H1 (cell line): Measurements from ENCODE around the gene CFB. TPM values are rescaled to one million over a fixed set of nuclear protein-coding genes. Genes with fewer than 3 reads are reported as not detected.
"Not testable (repeated sequence)": the region's sequence is repeated elsewhere in the genome, so short reads cannot be mapped to it uniquely, and the experiment has no call there.

Experiments used
- CTCF ChIA-PET: fragments of 300-600 bp; sonication (Branson Sonifier 250); formaldehyde crosslinking; loops from one replicate; lab custom pipeline; 2021; ENCODE audit not compliant: partially characterized antibody; lab: Charles Lee
- POLR2A ChIA-PET: fragments of 300-600 bp; sonication (Branson Sonifier 250); formaldehyde crosslinking; loops from one replicate; lab custom pipeline; 2021; ENCODE audit warnings: inconsistent platforms; ENCODE audit not compliant: partially characterized antibody; lab: Charles Lee
- DNase-seq, 2 experiments: peaks; one replicate each; pipeline versions ENCODE4 v3.0.0 to v3.0.0-alpha.2; 2010 to 2022; ENCODE audit warnings: low spot score in 2 of 2, low read depth in 1 of 2, mixed read lengths in 1 of 2
- FAIRE-seq: peaks from 2 replicates; lab custom pipeline; 2011; peaks lifted over from hg19 to GRCh38; lab: Jason Lieb, UNC
- H2AFZ ChIP-seq: 2 replicates; pipeline ENCODE4 v1.8.1; 2012; ENCODE audit warnings: low read length, inconsistent platforms
- H2AK5ac ChIP-seq: 2 replicates; pipeline ENCODE4 v1.6.1; 2013; ENCODE audit warnings: low read depth, low read length
- H2BK120ac ChIP-seq: replicated peaks from 2 replicates; pipeline ENCODE3; 2013; ENCODE audit warnings: low read depth, low read length, inconsistent platforms
- H2BK12ac ChIP-seq: 2 replicates; pipeline ENCODE4 v1.6.1; 2013; ENCODE audit warnings: low read depth, low read length
- H2BK15ac ChIP-seq: 2 replicates; pipeline ENCODE4 v1.6.1; 2013; ENCODE audit warnings: low read length
- H2BK20ac ChIP-seq: 2 replicates; pipeline ENCODE4 v1.6.1; 2013; ENCODE audit warnings: low read length
- H2BK5ac ChIP-seq: 2 replicates; pipeline ENCODE4 v1.6.1; 2013; ENCODE audit warnings: low read depth, low read length
- H3K14ac ChIP-seq: 2 replicates; pipeline ENCODE4 v1.6.1; 2013; ENCODE audit warnings: inconsistent platforms; ENCODE audit not compliant: insufficient read length
- H3K18ac ChIP-seq: 2 replicates; pipeline ENCODE4 v1.6.1; 2013; ENCODE audit warnings: low read length; ENCODE audit errors: extremely low read depth
- H3K23ac ChIP-seq: 2 replicates; pipeline ENCODE4 v1.6.1; 2013; ENCODE audit warnings: inconsistent platforms; ENCODE audit not compliant: insufficient read length
- H3K23me2 ChIP-seq: 2 replicates; pipeline ENCODE4 v1.6.1; 2013; ENCODE audit warnings: low read depth, low read length
- H3K27ac ChIP-seq: 2 replicates; pipeline ENCODE4 v1.6.1; 2011; ENCODE audit warnings: low read depth, low read length, inconsistent platforms
- H3K27me3 ChIP-seq, 4 experiments: replicated peaks in 1 of 4; 1 replicate in 1 of 4; 2 replicates in 3 of 4; pipeline versions ENCODE4 v1.6.1 to v1.8.1; 2011 to 2013; ENCODE audit warnings: low read length in 3 of 4, mild to moderate bottlenecking in 3 of 4, inconsistent platforms in 2 of 4, mixed read lengths in 2 of 4, moderate library complexity in 1 of 4; ENCODE audit not compliant: control insufficient read depth in 3 of 4, insufficient read depth in 3 of 4; ENCODE audit errors: extremely low read depth in 1 of 4
- H3K36me3 ChIP-seq, 4 experiments: 2 replicates each; pipeline versions ENCODE4 v1.6.1 to v1.8.1; 2011 to 2013; ENCODE audit warnings: mild to moderate bottlenecking in 4 of 4, low read length in 3 of 4, moderate library complexity in 2 of 4, control low read depth in 1 of 4, inconsistent platforms in 1 of 4; ENCODE audit not compliant: insufficient read depth in 4 of 4, control insufficient read depth in 2 of 4
- H3K4ac ChIP-seq: replicated peaks from 2 replicates; pipeline ENCODE3; 2013; ENCODE audit warnings: low read length, low read depth, mixed read lengths, inconsistent platforms; ENCODE audit not compliant: insufficient read length
- H3K4me1 ChIP-seq, 4 experiments: replicated peaks in 1 of 4; 1 replicate in 1 of 4; 2 replicates in 3 of 4; pipeline versions ENCODE4 v1.6.1 to v1.8.1; 2011 to 2013; ENCODE audit warnings: low read length in 3 of 4, inconsistent platforms in 2 of 4, mixed read lengths in 1 of 4; ENCODE audit not compliant: insufficient read depth in 4 of 4, control insufficient read depth in 3 of 4
- H3K4me2 ChIP-seq, 2 experiments: 2 replicates each; pipeline versions ENCODE4 v1.6.1 to v1.8.1; 2011 to 2013; ENCODE audit warnings: low read depth in 2 of 2, low read length in 2 of 2, control low read depth in 1 of 2, inconsistent platforms in 1 of 2, mild to moderate bottlenecking in 1 of 2; ENCODE audit not compliant: insufficient read depth in 1 of 2
- H3K4me3 ChIP-seq, 4 experiments: fragments of 200-600, 300-600 bp in 1 of 4; sonication (generic), shearing (Covaris generic), sonication (Bioruptor Twin) in 1 of 4; 2 replicates each; pipeline versions ENCODE4 v1.5.1 to v1.8.1; 2011 to 2016; ENCODE audit warnings: low read length in 4 of 4, low read depth in 3 of 4, control low read depth in 2 of 4, inconsistent platforms in 2 of 4, mild to moderate bottlenecking in 2 of 4, mixed read lengths in 1 of 4, moderate library complexity in 1 of 4; ENCODE audit not compliant: insufficient read depth in 2 of 4; ENCODE audit errors: extremely low read depth in 1 of 4
- H3K56ac ChIP-seq: replicated peaks from 2 replicates; pipeline ENCODE3; 2013; ENCODE audit warnings: low read depth, mild to moderate bottlenecking, mixed read lengths, low read length, inconsistent platforms; ENCODE audit not compliant: insufficient read length
- H3K79me1 ChIP-seq: 2 replicates; pipeline ENCODE4 v1.6.1; 2013; ENCODE audit warnings: low read depth, low read length, control low read depth
- H3K79me2 ChIP-seq, 2 experiments: 2 replicates each; pipeline versions ENCODE4 v1.6.1 to v1.8.1; 2012 to 2013; ENCODE audit warnings: low read length in 2 of 2, mild to moderate bottlenecking in 2 of 2, inconsistent platforms in 1 of 2; ENCODE audit not compliant: insufficient read depth in 2 of 2, control insufficient read depth in 1 of 2
- H3K9ac ChIP-seq, 4 experiments: replicated peaks in 1 of 4; 1 replicate in 1 of 4; 2 replicates in 3 of 4; pipeline versions ENCODE4 v1.6.1 to v1.8.1; 2011 to 2013; ENCODE audit warnings: low read depth in 3 of 4, low read length in 3 of 4, control low read depth in 2 of 4, mild to moderate bottlenecking in 2 of 4, moderate library complexity in 2 of 4, inconsistent platforms in 1 of 4; ENCODE audit errors: extremely low read depth in 1 of 4
- H3K9me3 ChIP-seq, 2 experiments: 2 replicates each; pipeline versions ENCODE4 v1.6.1 to v1.8.1; 2012 to 2013; ENCODE audit warnings: mild to moderate bottlenecking in 2 of 2, moderate library complexity in 2 of 2, control low read depth in 1 of 2, inconsistent platforms in 1 of 2, low read depth in 1 of 2, low read length in 1 of 2, mixed read lengths in 1 of 2; ENCODE audit not compliant: insufficient read depth in 2 of 2
- H4K20me1 ChIP-seq, 2 experiments: replicated peaks in 1 of 2; 2 replicates each; pipeline versions ENCODE3 to v1.8.1; 2011 to 2013; ENCODE audit warnings: inconsistent platforms in 2 of 2, low read length in 2 of 2, mild to moderate bottlenecking in 1 of 2; ENCODE audit not compliant: insufficient read depth in 2 of 2, control insufficient read depth in 1 of 2
- H4K5ac ChIP-seq: 2 replicates; pipeline ENCODE4 v1.6.1; 2013; ENCODE audit warnings: low read length, low read depth, mixed read lengths, inconsistent platforms; ENCODE audit not compliant: insufficient read length
- H4K8ac ChIP-seq: 2 replicates; pipeline ENCODE4 v1.8.0; 2013; ENCODE audit warnings: mild to moderate bottlenecking, moderate library complexity, low read length, inconsistent platforms; ENCODE audit not compliant: insufficient read depth; ENCODE audit errors: extremely low read depth
- H4K91ac ChIP-seq: replicated peaks from 2 replicates; pipeline ENCODE3; 2013; ENCODE audit warnings: low read length, mixed read lengths, inconsistent platforms; ENCODE audit not compliant: insufficient read length
- WGBS, 2 experiments: shearing (Covaris generic) in 1 of 2; methylation state at CpG; one replicate each; pipeline versions ENCODE4 v1.1.6 to v1.1.7; 2013 to 2015; ENCODE audit warnings: low lambda C conversion rate in 2 of 2, mixed read lengths in 2 of 2, inconsistent platforms in 1 of 2, low coverage in 1 of 2, missing lambda C conversion rate in 1 of 2; ENCODE audit not compliant: insufficient replicate concordance in 2 of 2, insufficient coverage in 1 of 2, insufficient read length in 1 of 2; ENCODE audit errors: extremely low coverage in 1 of 2, missing lambda C conversion rate in 1 of 2; 5-methylcytosine and 5-hydroxymethylcytosine counted together
- polyA plus RNA-seq, 7 experiments: library from polyadenylated mRNA; depleted of rRNA in 3 of 7; stranded (reverse) in 5 of 7; unstranded in 2 of 7; fragments of >200 nt in 5 of 7; fragments of 200-250 nt in 2 of 7; gene quantifications; 1 replicate in 5 of 7; 2 replicates in 1 of 7; 4 replicates in 1 of 7; pipeline versions ENCODE4 v1.2.1 to v1.2.3, GENCODE V29; 2011 to 2013; ENCODE audit warnings: missing spikeins in 2 of 7, mixed read lengths in 2 of 7
- total RNA-seq: library from RNA; stranded (reverse); fragmentation: NEBNext Ultra II Directional; extraction: Animal tissue kit (Norgen Biotek cat#: 25700); gene quantifications from 2 replicates; pipeline ENCODE4 v1.2.1, GENCODE V29; 2021

Gene CFB
- total and polyA plus RNA-seq, 2 of the 8 experiments (the other 6 are each of a cell fraction or from before 2014, with no cell fraction given): 0.09 TPM; not detected in 1

DNA sequence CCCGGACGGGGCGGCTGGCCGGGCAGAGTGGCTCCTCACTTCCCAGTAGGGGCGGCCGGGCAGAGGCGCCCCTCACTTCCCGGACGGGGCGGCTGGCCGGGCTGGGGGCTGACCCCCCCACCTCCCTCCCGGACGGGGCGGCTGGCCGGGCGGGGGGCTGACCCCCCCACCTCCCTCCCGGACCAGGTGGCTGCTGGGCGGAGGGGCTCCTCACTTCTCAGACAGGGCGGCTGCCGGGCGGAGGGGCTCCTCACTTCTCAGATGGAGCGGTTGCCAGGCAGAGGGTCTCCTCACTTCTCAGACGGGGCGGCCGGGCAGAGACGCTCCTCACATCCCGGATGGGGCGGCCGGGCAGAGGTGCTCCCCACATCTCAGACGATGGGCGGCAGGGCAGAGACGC is 13.8 kb upstream of the CFB start:
- FAIRE-seq, H3K36me3 ChIP-seq, H2BK5ac ChIP-seq, H3K56ac ChIP-seq, POLR2A ChIA-PET, H4K8ac ChIP-seq, DNase-seq, CTCF ChIA-PET, H3K23me2 ChIP-seq, H3K18ac ChIP-seq, H3K27me3 ChIP-seq, H4K20me1 ChIP-seq, H3K9me3 ChIP-seq, H3K4ac ChIP-seq, H3K14ac ChIP-seq, H4K5ac ChIP-seq, H3K23ac ChIP-seq, H4K91ac ChIP-seq, H3K4me1 ChIP-seq, H2BK12ac ChIP-seq, H3K9ac ChIP-seq, H2BK120ac ChIP-seq, H3K79me1 ChIP-seq, H3K27ac ChIP-seq, H3K79me2 ChIP-seq, H2AK5ac ChIP-seq, H3K4me3 ChIP-seq, H2BK15ac ChIP-seq, H3K4me2 ChIP-seq, H2AFZ ChIP-seq, H2BK20ac ChIP-seq: not testable (repeated sequence)
- 95% methylated on average over 10 of the region's 32 CpGs; no CpG with 5 or more reads in 1 of the 2 experiments for WGBS, 2 experiments
